Keratinocyte (primary cell): Measurements from ENCODE around the gene HSP90AB1.

Experiments
- EZH2 ChIP-seq: IDR thresholded peaks from one replicate; pipeline ENCODE4 v1.6.1; 2012; ENCODE audit warnings: inconsistent platforms, mild to moderate bottlenecking, low read length, moderate library complexity
- TF ChIP-seq, protein P1 (sequence below), 3 experiments: IDR thresholded peaks in 1 of 3; conservative IDR thresholded peaks in 1 of 3; optimal IDR thresholded peaks in 1 of 3; 2 replicates in 2 of 3; 3 replicates in 1 of 3; pipeline versions ENCODE3 to v1.5.1; 2011; ENCODE audit warnings: low read length in 3 of 3, mild to moderate bottlenecking in 3 of 3, moderate library complexity in 2 of 3, control low read depth in 1 of 3, inconsistent platforms in 1 of 3; ENCODE audit not compliant: insufficient read depth in 2 of 3; ENCODE audit errors: extremely low read depth in 1 of 3

DNA sequence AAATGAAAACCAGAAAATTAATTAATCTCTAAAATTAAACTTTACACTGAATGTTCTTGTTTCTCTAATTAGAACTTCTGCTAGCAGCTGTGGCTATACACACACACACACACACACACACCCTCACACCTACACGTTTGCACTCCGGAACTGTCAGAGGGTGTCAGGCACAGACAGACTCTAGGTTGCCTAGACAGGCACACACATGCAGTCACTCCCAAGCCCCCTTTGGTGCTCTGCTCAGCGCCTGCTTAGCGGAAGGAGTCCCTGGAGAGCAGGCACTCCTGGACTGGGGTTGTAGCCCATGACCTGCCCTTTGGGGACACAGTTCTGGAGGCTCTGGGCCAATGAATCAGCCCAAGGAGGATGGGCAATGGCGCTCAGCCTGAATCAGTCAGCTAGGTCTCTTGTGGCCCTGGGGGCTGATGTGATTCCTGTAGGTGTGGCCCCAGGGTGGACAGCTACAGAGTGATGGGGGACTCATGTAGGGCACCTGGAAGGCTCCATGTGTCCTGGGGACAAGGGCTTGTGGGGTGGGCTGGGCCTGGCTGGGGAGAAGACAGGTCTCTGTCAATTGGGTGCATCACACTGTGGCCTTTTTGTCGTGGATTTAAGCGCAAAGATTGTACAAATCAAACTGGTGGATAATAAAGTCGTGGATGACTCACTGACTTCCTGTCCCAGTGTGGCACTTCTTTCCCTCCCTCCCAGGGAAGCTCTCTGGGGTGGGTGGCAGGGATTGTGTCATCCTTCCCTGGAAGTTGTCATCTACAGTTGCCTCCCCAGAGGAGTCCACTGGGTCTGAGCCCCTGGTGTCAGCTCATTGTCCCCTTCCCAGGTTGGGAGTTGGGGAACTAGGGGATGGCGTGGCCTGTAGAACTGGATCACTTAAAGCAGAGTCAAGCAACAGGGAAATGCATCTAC, 32.1 kb downstream of the HSP90AB1 start:
- TF ChIP-seq, protein P1, sequence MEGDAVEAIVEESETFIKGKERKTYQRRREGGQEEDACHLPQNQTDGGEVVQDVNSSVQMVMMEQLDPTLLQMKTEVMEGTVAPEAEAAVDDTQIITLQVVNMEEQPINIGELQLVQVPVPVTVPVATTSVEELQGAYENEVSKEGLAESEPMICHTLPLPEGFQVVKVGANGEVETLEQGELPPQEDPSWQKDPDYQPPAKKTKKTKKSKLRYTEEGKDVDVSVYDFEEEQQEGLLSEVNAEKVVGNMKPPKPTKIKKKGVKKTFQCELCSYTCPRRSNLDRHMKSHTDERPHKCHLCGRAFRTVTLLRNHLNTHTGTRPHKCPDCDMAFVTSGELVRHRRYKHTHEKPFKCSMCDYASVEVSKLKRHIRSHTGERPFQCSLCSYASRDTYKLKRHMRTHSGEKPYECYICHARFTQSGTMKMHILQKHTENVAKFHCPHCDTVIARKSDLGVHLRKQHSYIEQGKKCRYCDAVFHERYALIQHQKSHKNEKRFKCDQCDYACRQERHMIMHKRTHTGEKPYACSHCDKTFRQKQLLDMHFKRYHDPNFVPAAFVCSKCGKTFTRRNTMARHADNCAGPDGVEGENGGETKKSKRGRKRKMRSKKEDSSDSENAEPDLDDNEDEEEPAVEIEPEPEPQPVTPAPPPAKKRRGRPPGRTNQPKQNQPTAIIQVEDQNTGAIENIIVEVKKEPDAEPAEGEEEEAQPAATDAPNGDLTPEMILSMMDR (optimal IDR thresholded peaks at IDR 0.05 in 1 of 3, IDR thresholded peaks at IDR 0.05 in 1 of 3, conservative IDR thresholded peaks at IDR 0.05 in 1 of 3; ENCODE audit: extremely low read depth in 1 of 3, insufficient read depth in 2 of 3, low read length in 3 of 3), result no peak
- TF ChIP-seq EZH2, result no peak
